Islet of Langerhans (tissue), 1 donor: Measurements from ENCODE around the gene TPSD1.
"Not testable (repeated sequence)": the region's sequence is repeated elsewhere in the genome, so short reads cannot be mapped to it uniquely, and the experiment has no call there.

Source experiments
- FAIRE-seq: peaks from one replicate; lab custom pipeline; 2011; peaks lifted over from hg19 to GRCh38; lab: Jason Lieb, UNC

Gene TPSD1

DNA sequence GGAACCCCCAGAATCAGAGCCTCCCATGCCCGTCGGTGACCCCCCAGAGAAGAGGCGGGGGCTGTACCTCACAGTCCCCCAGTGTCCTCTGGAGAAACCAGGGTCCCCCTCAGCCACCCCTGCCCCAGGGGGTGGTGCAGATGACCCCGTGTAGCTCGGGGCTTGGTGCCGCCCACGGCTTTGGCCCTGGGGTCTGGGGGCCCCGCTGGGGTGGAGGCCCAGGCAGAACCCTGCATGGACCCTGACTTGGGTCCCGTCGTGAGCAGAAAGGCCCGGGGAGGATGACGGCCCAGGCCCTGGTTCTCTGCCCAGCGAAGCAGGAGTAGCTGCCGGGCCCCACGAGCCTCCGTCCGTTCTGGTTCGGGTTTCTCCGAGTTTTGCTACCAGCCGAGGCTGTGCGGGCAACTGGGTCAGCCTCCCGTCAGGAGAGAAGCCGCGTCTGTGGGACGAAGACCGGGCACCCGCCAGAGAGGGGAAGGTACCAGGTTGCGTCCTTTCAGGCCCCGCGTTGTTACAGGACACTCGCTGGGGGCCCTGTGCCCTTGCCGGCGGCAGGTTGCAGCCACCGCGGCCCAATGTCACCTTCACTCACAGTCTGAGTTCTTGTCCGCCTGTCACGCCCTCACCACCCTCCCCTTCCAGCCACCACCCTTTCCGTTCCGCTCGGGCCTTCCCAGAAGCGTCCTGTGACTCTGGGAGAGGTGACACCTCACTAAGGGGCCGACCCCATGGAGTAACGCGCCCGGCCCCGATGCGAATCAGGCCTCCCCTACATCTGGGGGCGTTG, 34.8 kb upstream of the TPSD1 start:
- no peak for FAIRE-seq

DNA sequence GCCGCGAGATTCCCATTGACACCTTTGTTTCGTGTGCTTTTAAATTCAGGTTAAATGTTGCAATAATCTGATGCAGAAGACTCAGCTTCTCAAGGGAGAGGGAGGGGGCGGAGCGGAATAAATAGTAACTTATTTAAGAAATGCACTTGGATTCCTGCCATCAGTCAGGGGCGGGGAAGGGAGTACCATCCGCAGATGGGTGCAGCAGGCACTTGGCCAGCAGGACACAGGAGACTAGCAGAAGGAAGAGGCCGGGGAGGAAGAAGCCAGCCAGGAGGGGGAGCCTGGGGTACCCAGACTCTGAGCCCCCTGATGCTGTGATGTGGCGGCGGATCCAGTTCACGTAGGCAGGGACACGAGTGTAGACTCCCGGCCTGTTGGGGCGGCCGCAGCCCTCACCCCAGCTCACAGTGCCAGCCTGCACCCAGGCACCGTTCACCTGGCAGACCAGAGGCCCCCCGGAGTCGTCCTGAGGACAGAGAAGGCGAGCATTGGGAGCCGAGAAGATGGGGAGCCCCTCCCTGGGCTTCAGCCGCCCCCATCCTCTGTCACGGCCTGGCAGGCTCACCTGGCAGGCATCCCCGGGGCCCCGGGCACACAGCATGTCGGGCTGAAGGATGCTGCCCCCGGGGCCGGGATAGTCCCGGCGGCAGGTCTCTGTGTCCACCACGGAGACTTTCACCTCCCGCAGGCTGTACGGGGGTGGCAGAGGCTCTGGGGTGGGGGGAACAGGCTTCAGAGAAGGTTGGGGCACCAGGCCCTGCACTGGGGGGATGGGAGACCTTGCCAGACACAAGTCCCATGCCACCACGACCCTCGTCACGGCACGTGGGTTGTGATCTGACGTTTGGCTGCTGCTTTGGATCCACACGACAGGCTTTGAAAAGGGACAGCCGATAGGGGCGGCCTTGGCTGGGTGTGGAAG, 34.0 kb upstream of the TPSD1 start:
- no peak for FAIRE-seq

DNA sequence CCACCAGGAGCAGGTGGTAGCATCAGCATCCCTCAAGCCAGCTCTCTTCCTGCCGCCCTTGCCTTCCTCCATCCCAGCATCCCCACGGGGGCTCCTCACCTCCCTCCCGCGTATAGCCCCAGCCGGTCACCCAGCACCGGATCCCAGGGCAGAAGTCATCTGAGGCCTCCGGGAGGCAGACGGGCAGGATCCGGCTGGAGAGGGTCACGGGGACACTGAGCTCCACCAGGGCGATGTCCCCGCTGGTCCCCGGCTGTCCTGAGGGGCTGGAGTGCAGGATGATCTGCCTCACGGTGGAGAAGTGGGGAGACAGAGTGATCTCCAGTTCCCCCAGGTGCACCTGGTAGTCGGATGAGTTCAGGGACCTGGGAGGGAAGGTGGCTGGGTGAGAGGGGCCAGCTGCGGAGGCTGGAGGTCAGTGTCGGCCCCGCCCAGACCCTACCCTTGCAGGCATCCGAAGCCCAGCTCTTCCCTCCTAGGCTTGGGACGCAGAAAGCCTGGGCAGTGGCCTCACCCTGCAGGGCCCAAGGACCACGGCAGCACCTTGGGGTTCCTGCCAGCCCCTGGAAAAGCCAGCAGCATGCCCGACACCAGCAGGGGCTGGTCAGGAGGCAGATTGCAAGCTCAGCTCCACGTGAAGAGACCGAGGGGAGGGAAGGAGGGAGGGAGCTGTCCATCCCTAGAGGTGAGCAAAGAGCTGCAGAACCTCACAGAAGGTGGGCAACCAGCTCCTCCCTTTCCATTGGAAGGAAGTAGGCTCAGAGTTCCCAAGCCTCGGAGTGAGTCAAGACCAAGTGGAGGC, 33.1 kb upstream of the TPSD1 start:
- FAIRE-seq: no peak

DNA sequence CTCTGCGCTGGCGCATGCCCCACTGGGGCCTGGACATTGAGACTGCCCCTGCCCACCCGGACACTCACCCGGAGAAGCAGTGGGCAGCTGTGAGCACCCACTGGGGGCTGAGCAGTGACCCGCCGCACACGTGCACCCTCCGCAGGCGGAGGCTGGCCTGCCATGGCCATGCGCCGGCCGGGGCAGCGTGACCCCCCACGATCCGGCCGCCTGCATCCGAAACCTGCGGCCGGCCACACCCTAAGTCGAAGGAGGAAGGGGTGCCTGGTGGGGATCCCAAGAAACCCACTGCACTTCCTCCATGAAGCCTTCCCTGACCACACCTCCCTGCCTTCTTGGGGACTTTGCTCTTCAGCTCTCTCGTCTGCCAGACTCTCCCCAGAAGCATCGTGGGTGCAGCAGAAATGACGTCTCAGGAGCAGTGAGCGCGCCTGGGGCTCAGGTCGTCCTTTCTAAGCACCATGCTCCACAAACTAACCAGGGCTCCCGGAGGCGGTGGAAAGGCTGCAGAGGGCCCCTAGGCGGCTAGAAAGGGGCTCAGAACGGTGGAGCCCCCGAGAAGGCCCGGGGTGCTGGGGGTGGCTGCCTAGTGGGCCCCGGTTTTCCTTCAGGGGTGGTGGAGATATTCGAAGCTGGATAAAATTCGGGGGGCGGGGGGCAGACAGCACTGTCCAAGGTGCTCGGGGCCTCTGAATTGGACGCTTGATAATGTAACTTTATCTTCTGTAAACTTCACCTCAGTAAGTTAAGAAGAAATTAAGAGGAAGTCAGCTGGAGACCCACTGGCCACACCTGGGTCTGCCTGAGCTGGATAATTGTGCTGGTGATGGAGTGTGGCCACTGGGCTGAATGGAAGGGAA, 32.3 kb upstream of the TPSD1 start:
- FAIRE-seq: no peak

DNA sequence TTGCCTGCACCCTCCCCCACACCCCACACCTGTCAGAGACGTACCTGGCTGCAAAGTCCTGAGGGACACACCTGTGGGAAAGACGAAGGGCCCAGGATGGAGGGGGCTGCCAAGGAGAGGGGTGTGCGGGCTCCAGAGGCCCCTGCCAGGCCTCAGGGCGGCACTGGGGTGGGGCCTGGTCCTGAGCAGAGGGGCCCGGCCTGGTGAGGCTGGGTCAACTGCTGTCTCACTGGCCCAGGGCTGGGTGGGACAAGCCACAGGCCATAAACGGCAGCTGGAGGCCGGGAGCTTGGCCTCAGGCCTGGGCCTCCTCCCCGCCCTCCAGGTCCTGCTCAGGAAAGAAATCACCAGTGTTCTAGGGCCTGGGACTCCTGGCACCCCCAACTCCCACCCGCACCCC, 31.3 kb upstream of the TPSD1 start:
- FAIRE-seq: no peak

DNA sequence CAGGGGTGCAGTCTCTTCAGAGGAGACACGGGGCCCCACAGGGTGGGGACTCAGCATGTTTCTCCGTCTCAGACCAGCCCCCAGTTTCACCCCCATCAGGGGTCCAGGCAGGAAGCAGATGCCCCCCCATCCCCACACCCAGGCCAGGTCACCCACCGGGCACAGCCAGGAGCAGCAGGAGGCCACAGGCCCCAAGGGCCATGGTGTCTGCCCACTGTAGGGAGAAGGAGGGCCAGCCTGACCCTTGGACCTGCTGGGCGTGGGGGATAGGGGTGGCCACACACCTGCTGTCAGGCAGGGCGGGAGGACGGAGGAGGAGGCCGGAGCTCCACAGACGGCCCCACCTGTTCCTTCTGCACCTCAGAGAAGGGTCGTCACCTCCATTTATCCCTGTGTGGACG, 30.8 kb upstream of the TPSD1 start, which contains the start of gene TPSG1:
TSS of gene TPSG1 (minus strand) at position 218 of the 401 bp plus-strand sequence. CDS start at position 202, 16 bp downstream.
- FAIRE-seq: no peak

DNA sequence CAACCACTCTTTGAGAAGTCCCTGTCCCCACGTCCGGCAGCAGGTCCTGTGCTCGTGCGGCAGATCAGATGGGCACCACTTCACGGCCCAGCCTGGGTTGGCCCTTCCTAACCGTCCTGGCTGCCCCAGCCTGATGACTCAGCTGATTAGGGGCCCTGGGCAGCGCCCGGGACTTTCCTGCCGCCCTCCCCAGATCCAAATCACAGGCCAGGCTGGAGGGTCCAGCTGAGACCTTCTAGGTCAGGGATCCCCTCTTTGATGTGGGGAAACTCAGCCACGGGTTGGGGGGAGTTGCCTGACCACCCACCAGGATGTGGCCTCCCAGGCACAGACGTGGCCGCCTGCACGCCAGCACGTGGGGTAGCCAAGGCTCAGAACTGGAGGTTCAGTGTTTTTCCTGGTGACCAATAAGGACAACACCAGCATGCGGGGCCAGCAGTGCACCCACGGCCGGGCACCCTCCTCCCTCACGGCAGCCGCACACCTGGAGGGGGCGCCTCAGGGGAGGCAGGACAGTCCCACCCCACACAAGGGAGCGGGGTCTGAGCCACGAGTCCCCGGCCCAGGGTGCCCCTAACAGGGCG, 30.0 kb upstream of the TPSD1 start:
- FAIRE-seq: not testable (repeated sequence)

DNA sequence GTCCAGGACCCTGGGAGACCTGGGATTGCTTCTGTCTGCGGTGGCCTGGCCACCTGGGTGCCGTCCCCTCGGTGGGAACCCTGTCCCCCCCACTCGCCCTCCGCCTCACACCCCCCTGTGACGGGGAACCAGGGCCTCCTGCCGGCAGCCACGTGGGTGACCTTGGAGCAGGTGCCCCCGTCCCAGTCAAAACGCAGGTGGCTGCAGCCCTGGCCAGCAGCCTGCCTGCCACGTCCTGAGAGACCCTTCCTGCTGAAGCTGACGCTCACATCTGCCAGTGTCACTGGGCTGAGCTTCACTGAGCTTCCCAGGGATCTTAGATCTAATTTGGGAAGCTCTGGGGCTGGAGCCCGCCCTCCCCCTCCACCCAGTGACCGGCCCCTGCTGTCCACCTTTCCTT, 29.2 kb upstream of the TPSD1 start:
- not testable (repeated sequence) for FAIRE-seq

DNA sequence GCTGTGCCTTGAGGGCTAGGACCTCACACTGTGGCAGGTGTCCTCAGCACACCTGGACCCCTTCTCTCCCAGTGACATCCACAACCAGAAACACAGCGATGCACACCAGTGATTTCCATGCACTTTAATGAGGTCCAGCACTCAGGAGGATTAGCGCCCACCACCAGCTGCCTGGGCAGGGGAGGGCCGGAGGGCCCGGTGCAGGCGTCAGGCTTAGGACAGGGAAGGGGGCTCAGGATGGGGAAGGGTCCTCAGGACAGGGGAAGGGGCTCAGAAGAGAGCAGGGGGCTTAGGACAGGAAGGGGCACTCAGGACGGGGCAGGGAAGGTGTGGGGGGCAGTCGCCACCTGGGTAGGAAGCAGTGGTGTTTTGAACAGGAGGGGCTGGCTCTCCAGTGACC, 27.6 kb upstream of the TPSD1 start:
- FAIRE-seq: not testable (repeated sequence)

DNA sequence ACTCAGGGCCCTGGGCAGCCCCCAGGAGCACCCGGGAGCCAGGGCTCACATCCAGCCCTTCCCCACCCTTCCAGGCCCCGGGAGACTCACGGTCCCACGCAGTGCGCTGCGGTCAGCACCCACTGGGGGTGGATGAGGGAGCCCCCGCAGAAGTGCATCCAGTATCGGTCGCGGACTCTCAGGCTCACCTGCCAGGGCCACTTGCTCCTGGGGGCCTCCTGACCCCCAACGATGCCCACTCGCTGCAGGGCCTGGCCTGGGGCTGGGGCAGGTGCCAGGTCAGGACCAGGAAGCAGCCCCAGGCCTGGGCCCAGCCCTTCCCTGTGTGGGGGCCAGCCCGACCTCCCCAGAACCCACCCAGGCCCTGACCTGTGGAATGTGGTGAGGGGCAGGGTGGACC, 26.4 kb upstream of the TPSD1 start:
- not testable (repeated sequence) for FAIRE-seq

DNA sequence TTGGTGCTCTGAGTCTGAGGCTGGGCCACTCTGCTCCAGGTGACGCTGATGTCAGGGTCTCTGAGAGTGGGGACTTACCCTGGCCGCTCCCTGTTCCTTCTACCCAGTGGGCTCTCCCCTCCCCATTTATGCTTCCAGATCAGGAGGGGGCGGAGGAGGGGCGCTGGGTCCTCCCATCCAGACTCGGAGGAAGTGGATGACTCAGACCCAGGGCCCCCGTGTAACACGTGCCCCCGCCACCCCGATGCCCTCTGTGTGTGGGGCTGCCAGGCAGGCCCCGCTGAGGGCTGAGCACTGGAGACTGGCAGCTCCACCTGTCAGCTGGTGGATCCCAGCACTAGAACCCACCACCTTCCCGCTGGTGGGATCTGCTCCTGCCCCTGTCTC, 25.8 kb upstream of the TPSD1 start, which contains the start of gene TPSB2:
TSS of gene TPSB2 (minus strand) at position 101 of the 387 bp plus-strand sequence. CDS start 233 bp downstream, outside the sequence.
- FAIRE-seq: not testable (repeated sequence)

DNA sequence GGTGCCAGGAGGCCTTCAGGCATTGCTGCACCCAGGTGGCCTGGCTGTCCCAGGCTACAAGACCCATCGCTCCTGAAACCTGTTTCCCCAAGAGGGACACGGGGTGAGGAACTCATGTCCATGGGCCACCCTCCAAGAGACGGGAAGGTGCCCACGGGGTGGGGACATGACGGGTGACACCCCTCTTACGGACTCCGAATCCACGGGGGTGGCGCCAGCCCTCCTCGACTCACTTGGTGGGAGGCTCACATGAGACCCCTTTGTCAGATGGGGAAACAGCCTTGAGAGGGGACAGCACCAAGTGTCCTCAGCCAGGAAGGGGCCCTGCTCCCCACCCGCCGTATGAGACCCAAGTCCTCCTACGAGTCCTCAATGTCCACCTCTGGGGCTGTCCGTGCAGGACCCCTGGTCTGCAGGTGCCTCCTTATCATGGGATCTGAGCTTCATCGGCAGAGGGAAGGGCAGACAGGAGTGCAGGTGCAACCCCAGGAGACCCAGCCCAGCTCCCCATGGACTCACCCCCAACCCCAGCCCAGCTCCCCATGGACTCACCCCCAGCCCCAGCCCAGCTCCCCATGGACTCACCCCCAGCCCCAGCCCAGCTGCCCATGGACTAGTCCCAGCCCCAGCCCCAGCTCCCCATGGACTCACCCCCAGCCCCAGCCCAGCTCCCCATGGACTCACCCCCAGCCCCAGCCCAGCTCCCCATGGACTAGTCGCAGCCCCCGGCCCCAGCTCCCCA, 25.2 kb upstream of the TPSD1 start:
- not testable (repeated sequence) for FAIRE-seq

DNA sequence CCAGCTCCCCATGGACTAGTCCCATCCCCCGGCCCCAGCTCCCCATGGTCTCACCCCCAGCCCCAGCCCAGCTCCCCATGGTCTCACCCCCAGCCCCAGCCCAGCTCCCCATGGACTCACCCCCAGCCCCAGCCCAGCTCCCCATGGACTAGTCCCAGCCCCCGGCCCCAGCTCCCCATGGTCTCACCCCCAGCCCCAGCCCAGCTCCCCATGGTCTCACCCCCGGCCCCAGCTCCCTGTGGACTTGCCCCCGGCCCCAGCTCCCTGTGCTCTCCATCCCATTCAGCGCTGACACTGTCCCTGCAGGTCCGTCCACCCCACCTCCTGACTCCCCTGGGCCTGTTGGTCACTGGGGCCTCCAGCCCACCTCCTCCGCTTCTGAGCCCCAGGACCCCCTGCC, 24.6 kb upstream of the TPSD1 start:
- not testable (repeated sequence) for FAIRE-seq

DNA sequence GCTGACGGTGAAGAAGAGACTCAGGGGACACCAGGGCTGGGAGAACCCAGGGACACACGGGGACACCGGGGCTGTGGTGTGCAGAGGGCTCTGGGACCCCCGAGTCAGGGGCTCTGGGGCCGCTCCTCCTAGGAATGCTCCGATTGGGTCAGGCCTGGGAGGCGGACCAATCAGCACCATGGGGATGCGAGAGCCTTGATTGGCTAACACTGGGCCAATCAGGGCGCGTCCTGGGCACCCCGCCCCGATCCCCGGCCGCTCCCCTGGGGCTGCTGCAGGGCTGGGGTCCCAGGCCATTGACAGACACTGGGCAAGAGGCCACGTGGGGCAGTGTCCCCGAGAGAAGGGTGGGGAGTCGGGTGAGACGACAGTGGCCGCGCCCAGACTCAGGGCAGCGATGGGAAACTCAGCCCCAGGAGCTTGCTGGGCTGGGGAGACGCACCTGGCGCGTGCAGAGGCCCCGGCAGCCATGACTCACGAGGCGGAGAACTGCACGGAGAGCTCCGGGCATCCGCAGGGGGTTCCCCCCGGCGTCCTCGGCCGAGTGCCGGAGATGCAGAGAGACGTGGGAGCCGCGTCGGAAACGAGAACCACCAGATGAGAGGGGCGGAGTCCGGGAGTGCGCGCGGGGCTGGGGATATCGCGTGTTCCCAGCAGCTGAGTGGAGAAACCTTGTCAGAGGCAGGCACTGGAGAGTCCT, 23.7 kb upstream of the TPSD1 start:
- FAIRE-seq: not testable (repeated sequence)

DNA sequence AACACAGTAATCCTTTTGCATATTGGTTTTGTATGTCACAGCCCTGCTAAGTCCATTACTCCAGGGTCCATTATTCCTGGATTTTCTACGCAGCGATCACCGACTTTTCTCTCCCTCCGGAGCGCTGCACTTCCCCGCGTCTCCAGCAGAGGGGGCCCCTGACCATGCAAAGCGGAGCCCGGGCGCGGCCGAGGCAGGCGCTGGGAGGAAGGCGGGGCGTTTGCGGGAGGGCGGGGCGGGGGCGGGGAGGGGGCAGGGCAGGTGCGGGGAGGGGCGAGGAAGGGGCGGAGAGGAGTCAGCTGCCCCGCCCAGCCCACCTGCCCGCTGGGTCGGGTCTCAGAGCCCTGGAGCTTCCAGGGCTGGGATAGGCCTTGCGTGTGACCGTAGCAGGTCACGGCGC, 19.2 kb upstream of the TPSD1 start:
- FAIRE-seq: not testable (repeated sequence)

DNA sequence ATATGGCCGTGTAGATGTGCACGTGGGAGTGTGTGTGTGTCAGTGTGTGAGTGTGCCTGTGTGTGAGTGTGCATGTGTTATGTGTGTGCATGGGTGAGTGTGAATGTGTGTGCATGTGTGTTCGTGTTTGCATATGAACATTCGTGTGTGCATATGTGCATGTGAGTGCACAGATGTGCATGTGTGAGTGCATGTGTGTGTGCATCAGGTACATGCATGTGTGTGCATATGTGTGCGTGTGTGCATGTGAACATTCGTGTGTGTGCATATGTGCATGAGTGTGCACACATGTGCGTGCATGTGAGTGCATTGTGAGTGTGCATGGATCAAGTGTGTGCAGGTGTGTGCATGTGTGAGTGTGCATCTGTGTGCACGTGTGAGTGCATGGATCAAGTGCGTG, 17.9 kb upstream of the TPSD1 start:
- no peak for FAIRE-seq

DNA sequence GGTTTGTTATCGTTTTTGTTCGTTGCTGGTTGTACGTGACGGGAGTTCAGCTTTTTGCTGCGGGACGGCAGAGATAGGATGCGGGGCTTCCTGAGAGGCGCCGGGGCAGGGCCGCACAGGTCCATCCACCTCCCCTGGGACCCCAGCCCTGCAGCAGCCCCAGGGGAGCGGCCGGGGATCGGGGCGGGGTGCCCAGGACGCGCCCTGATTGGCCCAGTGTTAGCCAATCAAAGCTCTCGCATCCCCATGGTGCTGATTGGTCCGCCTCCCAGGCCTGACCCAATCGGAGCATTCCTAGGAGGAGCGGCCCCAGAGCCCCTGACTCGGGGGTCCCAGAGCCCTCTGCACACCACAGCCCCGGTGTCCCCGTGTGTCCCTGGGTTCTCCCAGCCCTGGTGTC, 17.0 kb upstream of the TPSD1 start:
- not testable (repeated sequence) for FAIRE-seq

DNA sequence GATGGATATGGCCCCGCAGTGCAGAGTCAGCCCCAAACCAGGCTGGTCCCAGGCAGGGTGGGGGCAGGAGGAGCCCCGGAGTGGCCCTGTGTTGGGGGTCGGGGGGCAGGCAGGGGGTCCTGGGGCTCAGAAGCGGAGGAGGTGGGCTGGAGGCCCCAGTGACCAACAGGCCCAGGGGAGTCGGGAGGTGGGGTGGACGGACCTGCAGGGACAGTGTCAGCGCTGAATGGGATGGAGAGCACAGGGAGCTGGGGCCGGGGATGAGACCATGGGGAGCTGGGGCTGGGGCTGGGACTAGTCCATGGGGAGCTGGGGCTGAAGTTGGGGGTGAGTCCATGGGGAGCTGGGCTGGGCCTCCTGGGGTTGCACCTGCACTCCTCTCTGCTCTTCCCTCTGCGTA, 16.3 kb upstream of the TPSD1 start:
- not testable (repeated sequence) for FAIRE-seq

DNA sequence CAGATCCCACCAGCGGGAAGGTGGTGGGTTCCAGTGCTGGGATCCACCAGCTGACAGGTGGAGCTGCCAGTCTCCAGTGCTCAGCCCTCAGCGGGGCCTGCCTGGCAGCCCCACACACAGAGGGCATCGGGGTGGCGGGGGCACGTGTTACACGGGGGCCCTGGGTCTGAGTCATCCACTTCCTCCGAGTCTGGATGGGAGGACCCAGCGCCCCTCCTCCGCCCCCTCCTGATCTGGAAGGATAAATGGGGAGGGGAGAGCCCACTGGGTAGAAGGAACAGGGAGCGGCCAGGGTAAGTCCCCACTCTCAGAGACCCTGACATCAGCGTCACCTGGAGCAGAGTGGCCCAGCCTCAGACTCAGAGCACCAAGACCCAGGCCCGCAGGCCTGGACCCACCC, 15.4 kb upstream of the TPSD1 start, which contains the start of gene TPSAB1:
TSS of gene TPSAB1 (plus strand) at position 270 of the 400 bp plus-strand sequence. CDS start 234 bp downstream, outside the sequence.
- not testable (repeated sequence) for FAIRE-seq
